Activated naive CD8-positive, alpha-beta T cell (primary cell): Measurements from ENCODE around the gene YARS1.

Source experiments
- H3K27ac Mint-ChIP-seq: one replicate; pipeline ENCODE4 v1.8.0; 2021; ENCODE audit warnings: mixed read lengths
- H3K27me3 Mint-ChIP-seq: one replicate; pipeline ENCODE4 v1.8.0; 2021; ENCODE audit warnings: mixed read lengths
- H3K36me3 Mint-ChIP-seq: one replicate; pipeline ENCODE4 v1.8.0; 2021; ENCODE audit warnings: mixed read lengths
- H3K4me1 Mint-ChIP-seq: one replicate; pipeline ENCODE4 v1.8.0; 2021; ENCODE audit warnings: low read depth, mixed read lengths
- H3K4me3 Mint-ChIP-seq: one replicate; pipeline ENCODE4 v1.8.0; 2021; ENCODE audit warnings: mild to moderate bottlenecking, mixed read lengths
- H3K9me3 Mint-ChIP-seq: one replicate; pipeline ENCODE4 v1.8.0; 2021; ENCODE audit warnings: low read depth, mixed read lengths

Gene YARS1

GRCh38 chr1:32775640-32776337, 41.4 kb downstream of the YARS1 start:
- H3K36me3 Mint-ChIP-seq, result peaks cover 11% of the 10 kb centered on the region
- H3K27me3 Mint-ChIP-seq, result no peaks in the 10 kb centered on the region
- H3K4me3 Mint-ChIP-seq, result no peak overlapping the region
- H3K4me1 Mint-ChIP-seq, result peaks cover 16% of the 10 kb centered on the region
- peak overlapping the region; percentile 86 for H3K27ac Mint-ChIP-seq
- no peaks in the 10 kb centered on the region for H3K9me3 Mint-ChIP-seq

GRCh38 chr1:32774950-32775634, 42.1 kb downstream of the YARS1 start:
- Mint-ChIP-seq H3K27me3 (no peaks in the 10 kb centered on the region), H3K4me1 (peaks cover 16% of the 10 kb centered on the region), H3K4me3 (no peak overlapping the region), H3K27ac (peak overlapping the region; percentile 43), H3K9me3 (no peaks in the 10 kb centered on the region), H3K36me3 (peaks cover 11% of the 10 kb centered on the region)

GRCh38 chr1:32774464-32774808, 42.7 kb downstream of the YARS1 start:
- peaks cover 8% of the 10 kb centered on the region for H3K36me3 Mint-ChIP-seq
- peak overlapping the region; percentile 35 for H3K27ac Mint-ChIP-seq
- no peaks in the 10 kb centered on the region for H3K27me3 Mint-ChIP-seq
- H3K9me3 Mint-ChIP-seq, result no peaks in the 10 kb centered on the region
- H3K4me1 Mint-ChIP-seq, result peaks cover 16% of the 10 kb centered on the region
- no peak overlapping the region for H3K4me3 Mint-ChIP-seq

GRCh38 chr1:32773764-32774463, 43.2 kb downstream of the YARS1 start:
- H3K4me3 Mint-ChIP-seq, result no peak overlapping the region
- peak overlapping the region; percentile 38 for H3K27ac Mint-ChIP-seq
- no peaks in the 10 kb centered on the region for H3K9me3 Mint-ChIP-seq
- H3K27me3 Mint-ChIP-seq, result no peaks in the 10 kb centered on the region
- peaks cover 16% of the 10 kb centered on the region for H3K4me1 Mint-ChIP-seq
- H3K36me3 Mint-ChIP-seq, result peaks cover 8% of the 10 kb centered on the region

GRCh38 chr1:32773018-32773763, 44.0 kb downstream of the YARS1 start:
- Mint-ChIP-seq H3K27me3 (no peaks in the 10 kb centered on the region), H3K36me3 (peaks cover 8% of the 10 kb centered on the region), H3K9me3 (no peaks in the 10 kb centered on the region), H3K4me3 (no peak overlapping the region), H3K4me1 (peaks cover 16% of the 10 kb centered on the region), H3K27ac (no peak overlapping the region)

GRCh38 chr1:32772281-32773017, 44.7 kb downstream of the YARS1 start:
- Mint-ChIP-seq H3K9me3 (no peaks in the 10 kb centered on the region), H3K27me3 (no peaks in the 10 kb centered on the region), H3K4me3 (no peak overlapping the region), H3K4me1 (peaks cover 16% of the 10 kb centered on the region), H3K27ac (no peak overlapping the region), H3K36me3 (peaks cover 8% of the 10 kb centered on the region)

- no peaks in the 10 kb centered on the region for H3K9me3 Mint-ChIP-seq
- peaks cover 16% of the 10 kb centered on the region for H3K4me1 Mint-ChIP-seq
- no peaks in the 10 kb centered on the region for H3K27me3 Mint-ChIP-seq
- H3K27ac Mint-ChIP-seq, result no peak overlapping the region
- no peak overlapping the region for H3K4me3 Mint-ChIP-seq
- H3K36me3 Mint-ChIP-seq, result peaks cover 8% of the 10 kb centered on the region
These were observed 45.4 kb downstream of the YARS1 start for GRCh38 chr1:32771561-32772280.

- no peaks in the 10 kb centered on the region for H3K9me3 Mint-ChIP-seq
- H3K4me3 Mint-ChIP-seq, result no peak overlapping the region
- no peaks in the 10 kb centered on the region for H3K27me3 Mint-ChIP-seq
- H3K4me1 Mint-ChIP-seq, result peaks cover 14% of the 10 kb centered on the region
- no peak overlapping the region for H3K27ac Mint-ChIP-seq
- peaks cover 8% of the 10 kb centered on the region for H3K36me3 Mint-ChIP-seq
These were observed 46.2 kb downstream of the YARS1 start for GRCh38 chr1:32770741-32771548.

GRCh38 chr1:32770221-32770731, 46.9 kb downstream of the YARS1 start:
- peaks cover 10% of the 10 kb centered on the region for H3K4me1 Mint-ChIP-seq
- H3K4me3 Mint-ChIP-seq, result no peak overlapping the region
- H3K9me3 Mint-ChIP-seq, result no peaks in the 10 kb centered on the region
- H3K27me3 Mint-ChIP-seq, result no peaks in the 10 kb centered on the region
- H3K36me3 Mint-ChIP-seq, result peaks cover 6% of the 10 kb centered on the region
- no peak overlapping the region for H3K27ac Mint-ChIP-seq

- no peak overlapping the region for H3K4me3 Mint-ChIP-seq
- H3K4me1 Mint-ChIP-seq, result peaks cover 10% of the 10 kb centered on the region
- peaks cover 6% of the 10 kb centered on the region for H3K36me3 Mint-ChIP-seq
- no peaks in the 10 kb centered on the region for H3K9me3 Mint-ChIP-seq
- no peaks in the 10 kb centered on the region for H3K27me3 Mint-ChIP-seq
- no peak overlapping the region for H3K27ac Mint-ChIP-seq
These were observed 47.5 kb downstream of the YARS1 start for GRCh38 chr1:32769524-32770220.

- peaks cover 6% of the 10 kb centered on the region for H3K36me3 Mint-ChIP-seq
- H3K4me3 Mint-ChIP-seq, result no peak overlapping the region
- peaks cover 3% of the 10 kb centered on the region for H3K4me1 Mint-ChIP-seq
- no peaks in the 10 kb centered on the region for H3K27me3 Mint-ChIP-seq
- H3K9me3 Mint-ChIP-seq, result no peaks in the 10 kb centered on the region
- H3K27ac Mint-ChIP-seq, result no peak overlapping the region
These were observed 48.9 kb downstream of the YARS1 start for GRCh38 chr1:32768110-32768850.

- H3K4me1 Mint-ChIP-seq, result no peaks in the 10 kb centered on the region
These were observed 49.5 kb downstream of the YARS1 start for GRCh38 chr1:32767641-32768040.

More at GRCh38 chr1:32767641-32768040, 49.5 kb downstream of the YARS1 start:
- no peaks in the 10 kb centered on the region for H3K27me3 Mint-ChIP-seq
- H3K36me3 Mint-ChIP-seq, result peaks cover 2% of the 10 kb centered on the region
- H3K9me3 Mint-ChIP-seq, result no peaks in the 10 kb centered on the region
- H3K27ac Mint-ChIP-seq, result no peak overlapping the region
- no peak overlapping the region for H3K4me3 Mint-ChIP-seq
